HG02973 (cell line): ENCODE results near the gene IL10.

Experiments
- ATAC-seq: cut with Tn5 transposase; IDR thresholded peaks from one replicate; pipeline ENCODE4 v1.9.1; 2021; ENCODE audit warnings: moderate library complexity; ENCODE audit not compliant: unreplicated experiment

IL10 gene

DNA sequence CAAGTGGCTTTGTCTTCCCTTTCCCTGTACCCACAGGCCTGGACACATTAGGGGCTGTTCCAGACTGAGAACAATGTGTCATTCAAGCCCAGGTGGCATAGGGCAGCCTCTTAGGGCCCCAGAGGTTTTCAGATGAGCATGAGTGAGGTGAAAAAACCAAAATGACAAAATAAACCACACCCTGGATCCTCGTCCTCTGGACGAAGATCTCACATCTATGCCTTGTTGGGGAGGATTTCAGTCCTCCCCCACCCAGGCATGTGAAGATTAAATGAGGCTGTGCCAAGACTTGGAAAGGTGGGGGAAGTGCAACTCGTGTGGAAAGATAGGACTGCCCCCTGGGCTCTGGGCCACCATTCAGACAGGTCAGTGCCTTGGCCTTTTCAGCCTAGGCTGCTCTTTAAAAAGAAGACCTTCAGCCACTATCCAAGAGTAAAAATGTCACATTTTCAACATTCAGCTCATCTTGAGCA is 34.5 kb downstream of the IL10 start:
- no peak for ATAC-seq

DNA sequence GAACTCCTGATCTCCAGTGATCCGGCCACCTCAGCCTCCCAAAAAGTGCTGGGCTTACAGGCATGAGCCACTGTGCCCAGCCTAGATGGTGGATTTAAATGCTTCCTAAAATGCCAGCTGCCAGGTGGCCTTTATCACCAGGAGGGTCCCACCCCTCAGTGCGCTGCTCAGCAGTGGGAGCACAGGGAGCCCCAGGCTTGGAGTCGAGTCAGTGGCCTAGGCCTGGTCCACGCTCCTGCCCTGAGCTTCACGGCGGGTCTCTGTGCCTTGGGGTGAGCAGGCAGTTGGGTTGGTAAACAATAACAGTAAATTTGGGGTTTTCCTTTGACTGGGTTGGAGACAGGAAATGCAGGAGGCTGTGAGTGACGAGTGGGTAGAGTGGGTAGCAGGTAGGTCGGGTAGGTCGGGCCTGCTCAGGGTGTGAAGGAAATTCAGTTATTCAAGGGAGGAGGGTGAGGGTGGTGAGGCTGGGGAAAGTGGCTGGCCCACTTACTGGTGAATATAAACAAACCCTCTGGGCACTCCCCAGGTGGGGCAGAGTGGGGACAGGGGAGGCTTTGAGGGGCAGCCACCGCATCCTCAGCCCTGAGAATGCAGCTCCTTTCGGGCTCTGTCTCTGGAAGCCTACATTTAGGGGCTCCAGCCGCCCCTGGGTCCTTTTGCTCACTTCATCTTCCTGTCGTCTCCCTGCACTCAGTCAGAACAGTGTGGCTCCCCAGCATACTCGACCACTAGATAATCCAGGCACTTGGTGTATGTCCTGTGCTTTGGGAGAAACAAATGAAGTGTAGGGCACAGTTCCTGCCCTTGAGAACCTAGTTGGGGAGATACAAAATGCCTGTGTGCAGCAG is 35.2 kb downstream of the IL10 start:
- no peak for ATAC-seq

DNA sequence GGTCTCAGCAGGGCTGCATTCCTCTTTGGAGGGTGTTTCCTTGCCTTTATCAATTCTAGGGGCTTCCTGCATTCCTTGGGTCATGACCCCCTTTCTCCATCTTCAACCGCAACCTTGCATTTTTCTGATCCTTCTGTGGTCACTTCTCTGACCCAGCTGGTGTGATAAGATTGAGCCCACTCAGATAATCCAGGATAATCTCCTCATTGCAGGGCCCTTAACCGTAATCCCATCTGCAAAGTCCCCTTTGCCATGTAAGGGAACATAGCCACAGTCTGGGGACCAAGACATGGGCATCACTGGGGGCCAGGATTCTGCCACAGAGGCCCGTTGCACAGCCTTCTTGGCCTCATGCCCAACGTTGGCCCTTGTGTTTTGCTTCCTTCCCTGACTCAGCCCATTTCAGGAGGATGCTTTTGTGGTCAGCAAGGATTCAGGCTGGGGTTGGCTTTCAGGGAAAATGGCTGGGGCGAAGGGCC is 36.7 kb downstream of the IL10 start:
- no peak for ATAC-seq

DNA sequence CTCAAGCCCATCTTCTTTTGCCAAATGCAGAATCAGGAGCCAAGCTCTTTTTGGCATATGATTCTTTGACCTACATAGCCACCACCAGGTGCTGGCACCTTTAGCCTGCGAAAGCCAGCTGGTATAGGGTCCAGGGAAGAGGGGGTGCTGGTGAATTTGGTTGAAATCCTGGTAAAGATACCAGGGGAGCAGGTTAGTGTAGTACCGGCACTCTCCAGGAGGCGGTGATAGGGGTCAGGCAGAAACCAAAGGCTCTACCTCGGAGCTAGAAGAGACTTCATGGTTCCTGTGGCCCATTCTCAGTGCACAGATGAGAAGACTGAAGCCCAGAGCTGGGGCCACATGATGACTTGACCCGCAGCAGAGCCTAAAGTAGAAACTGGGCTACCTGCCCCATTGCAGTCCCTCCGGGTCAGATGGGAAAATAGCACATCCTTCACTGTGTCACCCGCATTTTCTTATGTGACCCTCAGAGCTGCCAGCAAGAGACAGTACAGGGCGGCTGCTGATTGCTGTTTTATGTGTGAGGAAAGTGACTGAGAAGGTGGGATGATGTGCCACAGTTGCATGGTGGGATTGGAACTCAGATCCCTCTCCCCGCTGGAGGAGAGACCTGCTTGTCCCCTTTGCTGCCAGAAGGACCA is 37.7 kb downstream of the IL10 start:
- peak; percentile 23 for ATAC-seq

DNA sequence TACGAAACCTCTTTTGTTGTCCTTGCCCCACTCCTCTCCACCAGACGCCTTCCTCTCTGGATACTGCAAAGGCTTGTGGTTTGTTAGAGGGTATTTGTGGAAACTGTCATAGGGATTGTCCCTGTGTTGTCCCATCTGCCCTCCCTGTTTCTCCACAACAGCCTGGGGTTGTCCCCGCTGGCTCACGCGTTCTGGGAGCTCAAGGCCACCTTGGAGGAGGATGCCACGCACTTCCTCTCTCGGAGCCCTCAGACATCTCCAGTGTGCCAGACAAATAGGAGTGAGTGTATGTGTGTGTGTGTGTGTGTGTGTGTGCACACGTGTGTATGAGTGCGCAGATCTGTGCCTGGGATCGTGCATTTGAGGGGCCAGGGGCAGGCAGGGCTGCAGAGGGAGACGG is 39.3 kb downstream of the IL10 start:
- ATAC-seq: no peak

DNA sequence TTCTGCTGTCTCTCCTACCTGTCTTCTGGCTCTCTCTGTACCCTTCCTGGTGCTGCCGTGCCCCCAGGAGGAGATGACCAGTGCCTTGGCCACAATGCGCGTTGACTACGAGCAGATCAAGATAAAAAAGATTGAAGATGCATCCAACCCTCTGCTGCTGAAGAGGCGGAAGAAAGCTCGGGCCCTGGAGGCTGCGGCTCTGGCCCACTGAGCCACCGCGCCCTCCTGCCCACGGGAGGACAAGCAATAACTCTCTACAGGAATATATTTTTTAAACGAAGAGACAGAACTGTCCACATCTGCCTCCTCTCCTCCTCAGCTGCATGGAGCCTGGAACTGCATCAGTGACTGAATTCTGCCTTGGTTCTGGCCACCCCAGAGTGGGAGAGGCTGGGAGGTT is 39.8 kb downstream of the IL10 start:
- no peak for ATAC-seq

DNA sequence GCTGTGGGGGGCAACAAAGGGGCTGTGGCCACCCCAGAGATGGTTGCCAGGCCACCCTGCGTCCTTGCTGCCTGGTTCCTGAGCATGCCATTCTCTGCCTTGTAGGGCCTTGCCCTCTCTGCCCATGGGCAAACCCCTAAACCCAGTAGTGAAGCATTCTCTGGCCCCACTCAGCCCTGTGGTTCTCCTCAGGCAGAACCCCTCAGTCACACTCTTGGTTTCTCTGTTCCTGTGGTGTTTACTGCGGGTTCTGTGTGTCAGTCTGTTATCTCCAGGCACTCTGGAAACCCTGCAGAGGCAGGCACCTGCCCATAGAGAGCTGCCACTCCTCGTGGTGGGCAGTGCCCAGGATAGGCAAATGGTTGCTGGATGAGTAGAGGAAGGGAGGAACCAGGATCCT is 42.8 kb downstream of the IL10 start:
- ATAC-seq: no peak

DNA sequence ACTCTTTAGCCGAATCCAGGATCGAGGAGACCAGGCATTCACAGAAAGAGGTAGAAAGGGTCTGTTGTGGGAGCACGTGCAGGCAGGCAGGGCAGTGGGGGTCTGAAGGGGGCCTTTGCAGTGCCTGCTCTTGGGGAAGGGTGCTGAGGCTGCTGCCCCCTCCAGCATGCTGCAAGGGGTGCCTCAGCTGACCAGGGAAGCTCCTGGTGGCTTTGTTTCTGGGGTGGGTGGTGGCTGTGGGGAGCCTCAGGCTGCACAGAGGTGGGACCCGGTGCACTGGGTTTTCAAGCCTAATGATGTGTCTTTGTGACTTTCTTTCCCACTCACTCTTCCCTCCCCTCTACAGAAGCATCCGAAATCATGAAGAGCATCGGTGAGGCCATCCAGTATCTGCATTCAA is 43.2 kb downstream of the IL10 start:
- ATAC-seq: no peak

DNA sequence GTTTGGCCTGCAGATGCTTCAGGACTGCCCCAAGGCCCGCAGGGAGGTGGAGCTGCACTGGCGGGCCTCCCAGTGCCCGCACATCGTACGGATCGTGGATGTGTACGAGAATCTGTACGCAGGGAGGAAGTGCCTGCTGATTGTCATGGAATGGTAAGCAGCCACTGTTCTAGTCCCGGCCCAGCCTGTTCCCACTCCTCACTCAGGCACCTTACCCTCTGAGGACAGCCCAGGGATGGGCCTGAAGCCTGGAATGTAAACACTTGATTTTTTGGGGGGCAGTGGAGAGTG is 43.7 kb downstream of the IL10 start:
- no peak for ATAC-seq

DNA sequence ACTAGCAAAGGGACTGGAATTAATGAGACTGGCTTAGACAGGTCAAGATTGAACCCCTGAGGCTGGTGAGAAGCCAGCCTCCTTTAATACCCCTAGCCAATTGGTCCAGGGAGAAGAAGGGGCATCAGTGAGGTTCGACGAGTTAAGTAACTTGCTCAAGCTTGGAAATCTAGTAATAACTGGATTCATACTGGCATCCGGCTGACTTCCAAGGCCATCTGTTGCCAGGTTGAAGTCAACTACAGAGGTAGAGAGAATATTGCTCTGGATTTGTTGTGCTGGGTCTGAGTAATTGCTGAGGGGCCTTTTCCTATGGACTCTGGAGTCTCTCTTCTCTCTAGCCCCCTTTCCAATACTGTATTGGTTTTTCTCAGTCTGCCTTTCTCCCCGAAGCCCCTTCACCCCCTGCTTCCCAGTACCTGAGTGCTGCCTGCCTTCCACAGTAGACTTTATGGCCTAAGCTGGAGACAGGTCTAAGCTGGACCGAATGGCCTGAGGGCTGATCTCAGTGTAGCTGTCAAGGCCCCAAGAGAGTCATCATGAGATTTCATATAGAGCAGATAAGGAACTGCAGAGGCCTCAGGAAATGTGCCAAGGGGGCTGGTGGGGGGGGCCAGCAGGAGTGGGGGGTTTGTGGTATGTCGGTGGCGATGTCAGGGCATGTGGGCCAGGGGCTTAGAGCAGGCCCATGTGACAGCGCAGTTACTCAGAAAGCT is 44.2 kb downstream of the IL10 start:
- ATAC-seq: no peak

DNA sequence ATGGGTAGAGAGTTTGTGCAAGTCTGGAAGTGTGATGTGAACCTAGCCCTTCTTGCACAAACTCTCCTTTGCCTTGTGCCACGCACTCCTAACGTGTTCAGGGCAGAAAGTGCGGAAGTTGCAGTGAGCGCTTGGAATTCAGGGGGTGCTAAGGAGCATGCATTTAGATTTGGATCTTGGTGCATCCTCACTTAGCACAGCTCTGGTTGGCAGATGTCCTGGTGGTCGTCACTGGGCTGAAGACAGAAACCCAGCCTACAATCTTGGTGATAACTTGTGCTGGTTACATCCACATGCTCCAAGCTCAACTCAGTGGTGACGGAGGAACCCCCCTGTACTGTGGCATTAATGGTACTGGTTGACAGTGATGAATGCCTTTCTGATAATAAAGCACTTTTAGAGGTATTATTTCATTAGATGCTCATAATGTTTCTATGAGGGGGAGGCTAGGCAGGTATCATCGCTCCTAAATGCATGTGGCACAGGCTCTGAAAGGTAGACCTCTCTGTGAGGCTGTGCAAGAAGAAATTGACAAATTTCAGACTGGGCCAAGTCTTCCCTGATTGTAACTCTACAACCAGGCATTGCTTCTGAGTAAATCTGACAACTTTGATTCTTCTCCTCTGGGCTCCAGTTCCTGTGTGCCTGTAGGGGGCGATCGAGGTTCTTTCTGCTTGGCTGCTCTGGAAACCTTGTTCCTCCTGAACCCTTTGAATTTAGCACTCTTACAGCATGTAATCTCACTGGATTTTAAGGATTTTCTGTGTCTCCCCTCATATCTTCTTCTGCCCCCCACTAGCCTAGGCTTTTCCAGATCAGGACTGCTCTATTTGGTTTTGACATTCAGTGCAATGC is 47.0 kb downstream of the IL10 start:
- no peak for ATAC-seq

DNA sequence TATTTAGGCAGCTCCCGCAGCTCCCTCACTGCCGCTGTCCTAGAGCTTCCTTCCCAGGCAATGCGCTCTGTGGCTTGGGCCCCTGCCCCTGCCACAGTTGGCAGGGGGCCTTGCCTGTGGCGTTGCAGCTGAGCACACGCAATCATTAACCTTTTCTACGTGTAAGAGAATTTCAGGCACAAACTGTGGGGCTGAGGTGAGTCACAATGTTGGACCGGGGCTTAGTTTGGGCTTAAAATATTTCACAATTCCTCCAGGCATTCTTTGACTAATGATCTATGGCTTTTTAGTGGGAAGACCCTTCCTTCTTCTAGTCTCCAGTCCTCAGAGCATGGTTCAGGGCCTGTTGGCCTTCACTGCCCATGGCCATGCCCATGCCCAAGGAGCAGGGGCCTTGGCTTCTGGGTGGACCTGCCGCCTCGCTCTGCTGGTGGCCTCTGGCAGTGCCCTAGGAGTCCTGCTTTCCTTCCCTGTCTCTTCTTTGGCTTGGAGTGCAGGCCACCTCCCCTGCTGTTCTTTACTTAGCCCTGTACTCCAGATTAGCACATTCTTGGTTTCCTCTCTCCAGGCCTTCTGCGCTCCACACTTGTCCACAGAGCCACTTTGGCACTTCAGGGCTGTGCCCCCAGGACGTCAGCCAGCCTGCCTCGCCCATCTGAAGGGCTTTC is 48.4 kb downstream of the IL10 start:
- no peak for ATAC-seq

DNA sequence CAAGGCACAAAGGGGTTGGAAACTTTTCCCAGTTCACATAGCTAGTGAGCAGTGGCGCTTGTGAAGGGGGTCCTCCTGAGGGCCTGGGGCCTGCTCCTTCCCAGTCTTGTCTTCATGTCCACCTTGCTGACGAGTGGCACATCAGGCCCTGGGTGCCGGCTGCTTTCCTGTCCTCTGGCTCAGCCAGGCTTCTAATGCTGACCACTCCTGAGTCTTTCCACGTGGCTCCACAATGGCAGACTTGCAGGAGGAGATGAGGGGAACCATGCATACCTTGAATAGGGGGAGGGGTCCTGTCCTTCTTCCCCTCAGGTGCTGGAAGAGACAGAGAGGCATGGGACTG is 48.9 kb downstream of the IL10 start:
- no peak for ATAC-seq

DNA sequence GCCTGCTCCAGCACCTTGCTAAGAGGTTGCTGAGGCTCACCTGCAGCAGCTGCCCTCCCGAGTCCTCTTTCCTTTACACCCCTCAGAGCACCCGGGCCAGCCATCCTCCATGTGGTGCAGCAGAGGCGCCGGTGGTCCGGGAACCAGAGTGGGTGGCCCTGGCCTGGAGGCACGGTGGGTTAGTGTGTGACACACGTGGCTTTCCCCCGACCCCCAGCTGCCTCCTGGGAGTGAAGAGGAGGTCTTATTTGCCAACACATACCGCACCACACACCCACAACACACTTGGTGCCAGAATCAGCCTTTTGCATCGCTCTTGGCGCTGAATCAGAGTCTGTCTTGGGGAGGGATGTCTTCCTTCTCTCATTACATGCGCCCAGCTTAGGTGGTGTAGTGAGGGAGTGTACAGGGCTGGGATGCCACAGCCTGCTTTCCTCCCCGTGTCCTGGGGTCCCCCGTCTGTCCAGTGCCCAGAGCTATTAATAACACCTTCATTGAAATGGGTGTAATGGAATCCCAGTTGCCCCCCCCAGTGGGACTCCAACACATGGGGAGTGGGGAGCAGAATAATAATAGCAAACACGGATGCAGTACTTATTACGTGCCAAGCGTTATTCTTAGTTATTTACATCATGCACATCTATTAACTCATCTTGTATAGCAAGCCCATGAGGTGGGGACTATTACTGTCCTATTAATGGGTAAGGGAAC is 49.4 kb downstream of the IL10 start:
- ATAC-seq: no peak

DNA sequence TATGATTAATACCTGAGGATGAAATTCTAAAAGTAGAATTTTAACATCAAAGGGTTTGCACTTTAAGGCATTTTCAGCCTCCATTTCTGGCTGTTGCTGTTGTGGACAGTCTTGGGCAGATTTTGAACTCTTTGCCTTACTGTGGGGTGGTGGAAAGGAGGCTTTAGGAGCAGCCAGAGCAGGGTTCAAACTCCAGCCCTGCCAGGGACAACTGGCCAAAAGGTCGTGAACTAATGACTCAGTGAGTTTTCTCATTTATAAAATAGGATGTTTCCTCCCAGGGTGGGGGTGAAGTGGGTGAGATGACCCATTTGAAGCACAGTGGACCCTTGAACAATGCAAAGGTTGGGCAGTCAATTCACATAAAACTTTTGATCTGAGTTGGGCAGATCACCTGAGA is 50.8 kb downstream of the IL10 start:
- ATAC-seq: no peak

DNA sequence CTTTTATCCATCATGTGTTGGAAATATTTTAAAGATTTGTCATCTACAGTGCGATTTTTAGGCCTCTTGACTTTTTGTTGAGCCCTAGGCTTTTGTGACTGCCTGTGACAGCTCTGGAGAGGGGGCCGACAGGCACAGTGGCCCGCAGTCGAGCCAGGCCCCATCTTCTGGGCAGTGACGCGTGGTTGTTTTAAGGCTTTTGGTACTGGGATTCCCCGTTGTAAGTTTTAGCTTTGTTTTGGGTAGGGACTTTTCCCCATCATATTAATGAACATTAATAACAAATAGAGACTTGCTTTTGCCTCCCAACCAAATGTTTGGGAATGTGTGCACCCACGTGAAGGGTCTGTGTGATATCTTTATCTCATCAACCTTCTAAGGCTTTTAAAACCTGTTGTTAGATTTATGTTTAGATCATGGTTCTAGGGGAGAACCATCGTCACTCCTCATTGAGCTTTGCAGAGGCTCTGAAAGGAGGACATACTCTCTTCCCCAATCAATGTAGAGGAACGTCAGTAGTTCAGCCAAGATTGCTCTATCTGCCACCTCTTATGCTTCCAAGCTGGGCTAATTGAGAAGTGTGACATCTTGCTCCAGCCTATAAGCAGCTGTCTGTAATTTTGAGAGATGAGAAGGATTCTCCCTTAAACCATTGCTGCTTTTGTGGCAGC is 53.0 kb downstream of the IL10 start:
- no peak for ATAC-seq

DNA sequence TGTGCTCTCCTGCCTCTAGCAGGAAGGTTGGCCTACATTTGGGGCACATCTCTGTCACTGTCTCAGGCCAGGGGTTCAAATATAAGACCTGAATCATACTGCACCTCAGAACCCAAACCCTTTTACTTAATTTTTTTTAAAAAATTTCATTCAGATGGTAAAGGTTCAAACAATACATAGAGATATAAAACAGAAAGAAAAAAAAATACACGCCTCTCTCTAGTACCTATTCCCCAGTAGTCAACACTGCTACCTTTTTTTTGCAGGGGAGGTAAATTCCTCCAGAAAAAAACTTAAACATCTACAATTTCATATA is 54.7 kb downstream of the IL10 start:
- no peak for ATAC-seq
